Hippocampal formation (tissue), 2 donors: Measurements from ENCODE around the gene NRL.
A peak's percentile ranks its signal among the peaks of the same experiment; 100 is the strongest.

Experiments used
- DNase-seq, 2 donors: peaks; one replicate each; lab custom pipeline; 2025; lab: John Stamatoyannopoulos, UW

The NRL gene

GRCh38 chr14:24098927-24099813 lies 15.6 kb downstream of the NRL start:
- DNase-seq = no peak

- DNase-seq = no peak
These were observed 16.4 kb downstream of the NRL start for GRCh38 chr14:24098229-24098926.

GRCh38 chr14:24096545-24097181 lies 18.1 kb downstream of the NRL start:
- no peak for DNase-seq

- DNase-seq = peak in 1 of 2 donors; percentile 7
These were observed 19.3 kb downstream of the NRL start for GRCh38 chr14:24095271-24096068.

GRCh38 chr14:24094841-24095270 lies 19.9 kb downstream of the NRL start:
- peak in 1 of 2 donors; percentile 27 for DNase-seq

- DNase-seq = peak; percentile 73 to 74
These were observed 20.6 kb downstream of the NRL start, which contains the start of gene PCK2 for GRCh38 chr14:24093901-24094840. TSS of gene PCK2 (plus strand) at chr14:24094311. CDS start at chr14:24094406, 95 bp downstream.

- DNase-seq = no peak
These were observed 21.4 kb downstream of the NRL start for GRCh38 chr14:24093207-24093900.

GRCh38 chr14:24092505-24093206 lies 22.1 kb downstream of the NRL start:
- DNase-seq = no peak

- no peak for DNase-seq
These were observed 22.6 kb downstream of the NRL start for GRCh38 chr14:24092110-24092504.

- no peak for DNase-seq
These were observed 24.9 kb downstream of the NRL start for GRCh38 chr14:24089890-24090289.

- no peak for DNase-seq
These were observed 26.7 kb downstream of the NRL start for GRCh38 chr14:24088095-24088494.

GRCh38 chr14:24087004-24087403 lies 27.7 kb downstream of the NRL start:
- no peak for DNase-seq

- no peak for DNase-seq
These were observed 28.4 kb downstream of the NRL start for GRCh38 chr14:24086193-24086955.

- DNase-seq = no peak
These were observed 29.5 kb downstream of the NRL start for GRCh38 chr14:24085215-24085614.

GRCh38 chr14:24084440-24084839 lies 30.3 kb downstream of the NRL start:
- no peak for DNase-seq

GRCh38 chr14:24083462-24083861 lies 31.3 kb downstream of the NRL start:
- no peak for DNase-seq

GRCh38 chr14:24082411-24083080 lies 32.2 kb downstream of the NRL start:
- no peak for DNase-seq

- DNase-seq = no peak
These were observed 33.0 kb downstream of the NRL start for GRCh38 chr14:24081739-24082211.
